ENCODE measurements around the gene ARMCX1.

GRCh38 chrX:101507986-101508385, 42.4 kb upstream of the ARMCX1 start:
- TF ChIP-seq MAX (IDR thresholded peaks at IDR 0.05; ENCODE audit: insufficient read depth, insufficient read length) (no peak), CTCF (IDR thresholded peaks at IDR 0.05; ENCODE audit: extremely low read depth in 1 of 2, insufficient read depth in 1 of 2, low read depth in 1 of 2, low read length in 2 of 2) (no peak), POLR2AphosphoS5 (IDR thresholded peaks at IDR 0.05; ENCODE audit: insufficient read depth, low read depth, low read length) (no peak), EZH2 (IDR thresholded peaks at IDR 0.05; ENCODE audit: borderline replicate concordance, low read depth, low read length, severe bottlenecking) (no peak), POLR2A (IDR thresholded peaks at IDR 0.05; ENCODE audit: low read depth, low read length) (no peak), FOS (IDR thresholded peaks at IDR 0.05; ENCODE audit: borderline replicate concordance, insufficient read depth, low read length) (no peak), JUN (IDR thresholded peaks at IDR 0.05; ENCODE audit: borderline replicate concordance, insufficient read depth, insufficient read length, low read depth) (no peak), MYC (IDR thresholded peaks at IDR 0.05; ENCODE audit: low read depth, low read length) (no peak), GATA2 (IDR thresholded peaks at IDR 0.05; ENCODE audit: insufficient read depth, insufficient read length, low read depth, low read length) (no peak)
